ENCODE data around the gene RAD52.

DNA sequence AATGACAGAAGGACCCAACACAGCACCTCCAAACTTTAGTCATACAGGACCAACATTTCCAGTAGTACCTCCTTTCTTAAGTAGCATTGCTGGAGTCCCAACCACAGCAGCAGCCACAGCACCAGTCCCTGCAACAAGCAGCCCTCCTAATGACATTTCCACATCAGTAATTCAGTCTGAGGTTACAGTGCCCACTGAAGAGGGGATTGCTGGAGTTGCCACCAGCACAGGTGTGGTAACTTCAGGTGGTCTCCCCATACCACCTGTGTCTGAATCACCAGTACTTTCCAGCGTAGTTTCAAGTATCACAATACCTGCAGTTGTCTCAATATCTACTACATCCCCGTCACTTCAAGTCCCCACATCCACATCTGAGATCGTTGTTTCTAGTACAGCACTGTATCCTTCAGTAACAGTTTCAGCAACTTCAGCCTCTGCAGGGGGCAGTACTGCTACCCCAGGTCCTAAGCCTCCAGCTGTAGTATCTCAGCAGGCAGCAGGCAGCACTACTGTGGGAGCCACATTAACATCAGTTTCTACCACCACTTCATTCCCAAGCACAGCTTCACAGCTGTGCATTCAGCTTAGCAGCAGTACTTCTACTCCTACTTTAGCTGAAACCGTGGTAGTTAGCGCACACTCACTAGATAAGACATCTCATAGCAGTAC, 64.6 kb downstream of the RAD52 start:
- TF ChIP-seq, protein P1, sequence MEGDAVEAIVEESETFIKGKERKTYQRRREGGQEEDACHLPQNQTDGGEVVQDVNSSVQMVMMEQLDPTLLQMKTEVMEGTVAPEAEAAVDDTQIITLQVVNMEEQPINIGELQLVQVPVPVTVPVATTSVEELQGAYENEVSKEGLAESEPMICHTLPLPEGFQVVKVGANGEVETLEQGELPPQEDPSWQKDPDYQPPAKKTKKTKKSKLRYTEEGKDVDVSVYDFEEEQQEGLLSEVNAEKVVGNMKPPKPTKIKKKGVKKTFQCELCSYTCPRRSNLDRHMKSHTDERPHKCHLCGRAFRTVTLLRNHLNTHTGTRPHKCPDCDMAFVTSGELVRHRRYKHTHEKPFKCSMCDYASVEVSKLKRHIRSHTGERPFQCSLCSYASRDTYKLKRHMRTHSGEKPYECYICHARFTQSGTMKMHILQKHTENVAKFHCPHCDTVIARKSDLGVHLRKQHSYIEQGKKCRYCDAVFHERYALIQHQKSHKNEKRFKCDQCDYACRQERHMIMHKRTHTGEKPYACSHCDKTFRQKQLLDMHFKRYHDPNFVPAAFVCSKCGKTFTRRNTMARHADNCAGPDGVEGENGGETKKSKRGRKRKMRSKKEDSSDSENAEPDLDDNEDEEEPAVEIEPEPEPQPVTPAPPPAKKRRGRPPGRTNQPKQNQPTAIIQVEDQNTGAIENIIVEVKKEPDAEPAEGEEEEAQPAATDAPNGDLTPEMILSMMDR (IDR thresholded peaks at IDR 0.05), result no peak
- TF ChIP-seq POLR2A (IDR thresholded peaks at IDR 0.05), result no peak
